ENCODE results near the gene ARRB2.
"Not testable (repeated sequence)": the region's sequence is repeated elsewhere in the genome, so short reads cannot be mapped to it uniquely, and the experiment has no call there.

Gene ARRB2

DNA sequence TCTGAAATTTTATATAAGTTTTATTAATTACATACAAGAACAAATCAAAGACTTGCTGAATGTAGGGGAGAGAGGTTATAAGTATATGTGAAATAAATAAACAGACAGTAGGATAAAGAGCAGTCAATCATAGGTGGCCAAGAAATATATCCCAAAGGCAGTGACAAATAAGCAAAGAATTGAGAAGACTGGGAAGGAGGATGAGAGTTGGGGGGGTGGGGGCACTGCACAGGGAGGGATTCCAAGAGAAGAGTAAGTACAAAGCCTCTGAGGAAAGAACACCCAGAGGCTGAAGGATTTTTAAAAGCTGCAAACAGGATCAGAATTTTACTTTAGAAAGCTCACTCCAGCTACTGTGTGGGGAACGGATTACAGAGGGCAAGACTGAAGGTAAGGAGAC lies 9.3 kb upstream of the ARRB2 start:
- DNase-seq, result no peak
- ATAC-seq, result no peak

DNA sequence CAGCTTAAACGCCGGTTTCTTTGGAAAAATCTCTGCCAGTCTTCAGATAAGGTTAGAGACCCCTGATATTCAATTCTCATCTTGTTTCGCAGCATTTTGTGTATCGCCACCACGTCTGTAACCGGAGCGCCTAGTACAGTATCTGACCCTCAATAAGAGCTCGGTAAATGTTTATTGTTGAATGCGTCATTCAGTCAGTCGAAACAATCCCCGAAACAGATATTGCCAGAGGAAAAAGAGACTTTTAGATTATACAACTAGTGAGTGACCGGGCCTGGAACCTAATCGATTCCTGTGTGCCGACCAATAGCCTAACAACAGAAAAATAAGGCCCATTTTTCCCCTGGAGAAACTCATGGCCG lies 7.1 kb upstream of the ARRB2 start:
- no peak for DNase-seq
- no peak for ATAC-seq

DNA sequence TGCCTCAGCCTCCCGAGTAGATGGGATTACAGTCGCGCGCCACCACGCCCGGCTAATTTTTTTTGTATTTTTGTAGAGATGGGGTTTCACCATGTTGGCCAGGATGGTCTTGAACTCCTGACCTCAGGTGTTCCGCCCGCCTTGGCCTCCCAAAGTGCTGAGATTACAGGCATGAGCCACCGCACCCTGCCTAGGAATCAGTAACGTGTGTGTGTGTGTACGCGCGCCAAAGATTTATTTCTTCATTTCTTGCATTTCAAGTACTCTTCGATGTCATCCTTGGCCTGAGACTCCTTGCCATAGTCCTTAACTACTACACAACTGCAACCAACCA lies 5.9 kb upstream of the ARRB2 start:
- ATAC-seq, DNase-seq: not testable (repeated sequence)

DNA sequence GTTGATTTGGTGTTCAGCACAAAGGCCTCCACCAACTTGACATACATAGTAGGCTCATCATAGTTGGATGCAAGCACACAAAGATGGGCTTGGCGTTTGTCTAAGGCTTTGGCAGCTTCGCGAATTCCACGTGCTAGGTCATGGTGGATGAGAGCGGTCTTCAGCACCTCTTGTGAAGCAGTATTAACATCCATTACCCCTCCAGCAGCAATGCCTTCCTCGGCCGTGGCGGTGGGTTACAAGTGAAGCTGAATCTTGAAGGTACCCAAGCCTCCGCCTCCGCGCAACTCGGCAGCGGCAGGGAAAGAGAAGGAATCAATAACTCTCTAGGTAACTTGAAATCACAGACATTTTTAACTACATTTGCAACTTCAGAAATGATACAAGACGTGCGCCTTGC lies 5.4 kb upstream of the ARRB2 start:
- DNase-seq, result no peak
- no peak for ATAC-seq

DNA sequence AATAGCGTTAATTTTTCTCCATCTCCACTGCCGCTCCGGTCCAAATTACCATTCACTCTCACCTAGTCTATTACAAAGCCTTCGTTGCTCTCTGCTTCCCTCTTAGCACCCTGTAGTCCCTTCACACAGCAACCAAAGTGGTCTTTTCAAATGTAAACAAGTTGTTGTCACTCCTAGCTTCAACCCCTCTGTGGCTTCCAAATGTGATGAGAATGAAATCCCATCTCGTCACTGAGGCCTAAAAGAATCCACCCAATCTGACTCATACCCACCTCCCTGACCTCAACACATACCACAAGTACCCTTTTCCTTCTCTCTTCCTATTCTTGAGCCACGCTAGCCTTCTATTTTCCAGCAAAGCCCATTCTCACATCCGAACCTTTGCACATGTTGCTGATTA lies 4.3 kb upstream of the ARRB2 start:
- no peak for DNase-seq
- ATAC-seq, result no peak

DNA sequence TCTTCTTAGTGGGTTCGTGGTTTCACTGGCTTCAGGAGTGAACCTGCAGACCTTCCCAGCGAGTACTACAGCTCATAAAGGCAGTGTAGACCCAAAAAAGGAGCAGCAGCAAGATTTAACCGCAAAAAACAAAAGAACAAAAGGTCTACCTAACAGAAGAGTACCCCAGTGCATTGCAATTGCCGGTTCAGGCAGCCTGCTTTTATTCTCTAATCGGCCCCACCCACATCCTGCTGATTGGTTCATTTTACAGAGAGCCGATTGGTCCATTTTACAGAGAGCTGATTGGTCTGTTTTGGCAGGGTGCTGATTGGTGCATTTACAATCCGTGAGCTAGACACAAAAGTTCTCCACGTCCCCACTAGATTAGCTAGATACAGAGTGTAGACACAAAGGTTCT lies 2.0 kb upstream of the ARRB2 start:
- ATAC-seq (no peak), DNase-seq (peak; percentile 65)

DNA sequence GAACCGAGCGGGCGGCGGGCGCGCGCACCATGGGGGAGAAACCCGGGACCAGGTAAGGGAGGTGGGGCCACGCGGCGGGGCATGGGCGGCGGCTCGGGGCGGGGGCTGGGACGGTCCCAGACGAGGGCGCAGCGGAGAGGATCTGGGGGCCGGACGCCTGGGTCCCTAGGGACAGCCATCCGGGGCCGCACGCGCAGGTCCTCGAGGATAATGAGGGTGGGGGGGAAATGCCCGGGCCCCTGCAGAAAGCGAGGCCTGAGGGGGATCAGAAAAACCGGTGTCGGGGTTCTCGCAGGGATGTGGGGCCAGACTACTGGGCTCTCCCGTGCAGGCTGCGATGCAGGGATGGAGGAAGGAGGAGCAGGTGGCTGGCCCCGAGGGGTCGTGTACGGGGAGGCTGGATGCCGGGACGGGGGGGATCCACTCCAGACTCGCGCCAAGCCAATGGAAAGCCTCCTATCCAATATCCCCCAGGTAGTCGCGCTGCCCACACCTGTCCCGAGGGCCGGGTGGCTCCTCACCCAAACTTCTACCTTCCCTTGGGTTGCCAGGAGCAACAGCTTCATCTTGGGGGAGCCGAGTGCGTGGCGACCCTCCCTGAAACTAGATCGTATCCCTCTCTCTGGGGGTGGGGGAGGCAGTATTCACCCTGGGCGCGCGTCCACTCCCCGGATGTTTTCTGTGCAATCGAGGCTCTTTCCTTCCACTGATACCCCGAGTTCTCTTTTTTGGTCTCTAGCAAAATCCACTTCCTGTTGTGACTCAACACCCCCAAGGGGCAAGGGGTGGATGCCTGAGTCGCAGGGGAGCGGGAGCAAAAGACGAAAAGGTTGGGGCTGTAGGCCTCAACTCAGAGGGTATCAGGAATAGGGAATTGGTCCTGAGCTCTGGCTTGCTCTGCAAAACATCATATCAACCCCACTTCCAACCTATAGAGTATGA lies 532 bp downstream of the ARRB2 start:
- no peak for ATAC-seq
- peak; percentile 60 for DNase-seq

DNA sequence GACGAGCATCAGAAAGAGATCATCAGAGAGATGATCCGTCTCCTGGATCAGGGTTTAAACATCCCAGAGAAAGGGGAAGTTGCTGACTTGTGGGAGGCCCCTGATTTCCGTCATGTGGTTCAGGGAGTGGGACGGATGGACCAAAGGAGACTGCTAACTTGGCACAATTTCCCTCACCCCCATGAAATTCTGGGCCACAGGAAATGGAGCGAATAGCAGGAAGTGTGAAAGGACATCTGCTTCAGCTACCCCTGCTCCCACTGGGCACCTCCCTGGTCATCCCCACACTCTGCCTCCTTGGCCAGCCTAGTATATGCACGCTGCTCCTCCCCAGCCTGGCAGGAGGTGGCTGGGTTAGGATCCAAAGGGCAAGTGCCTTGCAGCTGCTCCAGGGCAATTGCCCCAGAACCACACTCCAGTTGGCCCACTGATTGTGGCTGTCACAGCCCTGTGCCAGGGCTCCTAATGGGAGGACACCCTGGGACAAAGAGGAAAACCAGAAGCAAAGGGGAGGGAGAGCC lies 1.3 kb downstream of the ARRB2 start:
- DNase-seq, result no peak
- ATAC-seq, result no peak

DNA sequence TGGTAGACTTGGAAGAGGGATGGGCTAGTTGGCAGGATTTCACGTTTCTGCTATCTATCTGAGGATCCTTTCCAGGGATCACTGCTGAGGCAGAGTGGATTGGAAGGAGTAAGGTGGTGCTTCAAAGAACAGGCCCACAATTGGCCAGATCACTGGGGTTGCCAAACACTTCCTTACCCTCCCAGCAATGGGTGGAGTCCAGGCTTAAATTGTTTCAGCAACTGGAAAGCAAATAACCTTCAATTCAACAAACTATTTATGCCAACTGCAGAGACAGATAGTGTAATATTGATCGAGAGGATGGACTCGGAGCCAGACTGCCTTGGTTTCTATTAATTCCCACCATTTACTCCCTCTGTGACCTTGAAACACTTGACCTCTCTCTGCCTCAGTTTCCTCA lies 2.1 kb downstream of the ARRB2 start:
- DNase-seq (no peak), ATAC-seq (no peak)

DNA sequence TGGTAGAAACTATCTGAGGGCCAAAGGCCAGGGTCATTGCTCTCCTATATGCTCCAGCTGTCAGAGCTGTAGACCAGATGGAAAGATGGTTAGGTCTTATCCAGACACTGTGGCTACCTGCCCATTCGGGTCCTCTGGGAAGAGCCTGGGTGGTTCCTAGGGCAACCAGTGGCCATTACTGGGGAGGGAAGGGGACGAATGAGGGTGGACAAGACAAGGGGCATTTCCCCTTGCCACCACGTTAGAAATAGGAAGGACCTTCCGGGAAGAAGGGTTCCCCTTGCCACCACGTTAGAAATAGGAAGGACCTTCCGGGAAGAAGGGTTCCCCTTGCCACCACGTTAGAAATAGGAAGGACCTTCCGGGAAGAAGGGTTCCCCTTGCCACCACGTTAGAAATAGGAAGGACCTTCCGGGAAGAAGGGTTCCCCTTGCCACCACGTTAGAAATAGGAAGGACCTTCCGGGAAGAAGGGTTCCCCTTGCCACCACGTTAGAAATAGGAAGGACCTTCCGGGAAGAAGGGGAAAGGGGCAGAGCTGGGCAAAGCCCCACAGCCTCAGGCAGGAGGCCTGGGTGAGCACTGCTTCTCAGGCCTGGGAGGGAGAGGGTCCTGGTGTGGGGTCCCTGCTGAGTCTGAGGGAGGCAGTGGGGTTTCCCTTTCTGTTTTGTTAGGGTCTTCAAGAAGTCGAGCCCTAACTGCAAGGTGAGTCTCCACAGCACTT lies 4.1 kb downstream of the ARRB2 start:
- not testable (repeated sequence) for ATAC-seq, DNase-seq

DNA sequence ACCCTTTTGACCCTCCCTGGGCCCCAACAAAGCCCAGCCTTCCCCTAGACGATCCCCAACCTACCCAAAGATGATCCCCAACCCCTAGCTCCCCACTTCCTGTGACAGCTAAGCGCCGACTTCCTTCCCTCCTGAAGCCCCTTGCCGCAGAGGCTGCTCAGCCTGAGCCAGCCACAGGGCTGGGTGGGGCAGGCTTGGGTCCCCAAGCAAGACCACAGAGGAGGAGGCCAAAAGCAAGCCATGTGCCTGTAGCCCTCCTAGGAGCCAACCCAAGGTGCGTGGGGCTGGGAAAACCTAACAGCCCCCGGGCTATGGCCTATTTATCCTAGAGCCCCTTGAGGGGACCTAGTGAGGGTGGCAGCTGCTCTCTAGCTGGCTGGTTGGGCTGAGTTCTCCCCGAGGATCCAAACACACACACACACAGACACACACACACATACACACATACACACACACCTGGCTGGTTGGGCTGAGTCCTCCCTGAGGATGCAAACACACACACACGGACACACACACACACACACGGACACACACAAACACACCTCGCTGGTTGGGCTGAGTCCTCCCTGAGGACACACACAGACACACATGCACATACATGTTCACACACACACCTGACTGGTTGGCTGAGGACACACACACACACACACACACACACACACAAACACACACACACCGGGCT lies 4.8 kb downstream of the ARRB2 start:
- peak; percentile 10 for ATAC-seq
- DNase-seq, result peak; percentile 68

DNA sequence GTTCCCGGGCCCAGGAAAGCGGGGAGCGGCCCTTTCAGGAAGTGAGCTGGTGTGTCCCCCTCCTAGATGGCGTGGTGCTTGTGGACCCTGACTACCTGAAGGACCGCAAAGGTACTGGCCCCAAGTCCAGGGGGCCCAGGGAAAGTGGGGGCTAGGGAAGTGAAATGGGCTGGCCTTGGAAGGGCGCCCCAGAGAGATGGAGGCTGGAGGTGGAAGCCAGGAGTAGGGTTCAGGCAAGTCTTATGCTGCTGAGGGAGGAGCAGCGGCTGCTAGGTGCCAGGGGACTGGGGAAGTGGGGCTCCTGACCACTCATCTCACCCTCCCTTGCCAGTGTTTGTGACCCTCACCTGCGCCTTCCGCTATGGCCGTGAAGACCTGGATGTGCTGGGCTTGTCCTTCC lies 5.6 kb downstream of the ARRB2 start:
- ATAC-seq (no peak), DNase-seq (no peak)

DNA sequence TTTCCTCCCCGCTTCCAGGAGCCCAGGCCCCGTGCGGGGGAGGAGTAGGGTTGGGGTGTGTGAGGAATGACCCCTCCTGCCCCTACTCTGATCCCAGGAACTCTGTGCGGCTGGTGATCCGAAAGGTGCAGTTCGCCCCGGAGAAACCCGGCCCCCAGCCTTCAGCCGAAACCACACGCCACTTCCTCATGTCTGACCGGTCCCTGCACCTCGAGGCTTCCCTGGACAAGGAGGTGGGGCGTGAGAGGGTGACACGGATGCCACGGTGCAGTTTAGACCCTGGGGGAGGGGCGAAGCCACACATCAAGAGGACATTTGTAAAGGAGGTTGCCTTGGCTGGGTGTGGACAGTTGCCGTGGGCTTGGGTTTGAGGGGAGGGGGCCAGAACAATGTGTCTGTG lies 7.4 kb downstream of the ARRB2 start:
- no peak for DNase-seq
- ATAC-seq, result no peak

DNA sequence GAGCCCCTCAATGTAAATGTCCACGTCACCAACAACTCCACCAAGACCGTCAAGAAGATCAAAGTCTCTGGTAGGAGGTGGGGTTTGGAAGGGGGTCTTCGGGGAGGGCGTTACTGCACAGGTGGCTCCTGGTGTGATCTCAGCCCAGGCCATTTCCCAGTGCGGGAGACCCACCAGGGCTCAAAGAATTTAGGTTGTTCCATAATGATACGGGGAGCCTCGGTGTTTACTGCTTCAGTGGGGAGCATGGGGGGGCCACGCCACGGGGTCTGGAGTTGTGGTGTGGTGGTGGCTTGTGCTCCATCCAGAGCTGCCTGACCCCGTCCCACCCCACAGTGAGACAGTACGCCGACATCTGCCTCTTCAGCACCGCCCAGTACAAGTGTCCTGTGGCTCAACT lies 7.8 kb downstream of the ARRB2 start:
- DNase-seq, result no peak
- no peak for ATAC-seq

DNA sequence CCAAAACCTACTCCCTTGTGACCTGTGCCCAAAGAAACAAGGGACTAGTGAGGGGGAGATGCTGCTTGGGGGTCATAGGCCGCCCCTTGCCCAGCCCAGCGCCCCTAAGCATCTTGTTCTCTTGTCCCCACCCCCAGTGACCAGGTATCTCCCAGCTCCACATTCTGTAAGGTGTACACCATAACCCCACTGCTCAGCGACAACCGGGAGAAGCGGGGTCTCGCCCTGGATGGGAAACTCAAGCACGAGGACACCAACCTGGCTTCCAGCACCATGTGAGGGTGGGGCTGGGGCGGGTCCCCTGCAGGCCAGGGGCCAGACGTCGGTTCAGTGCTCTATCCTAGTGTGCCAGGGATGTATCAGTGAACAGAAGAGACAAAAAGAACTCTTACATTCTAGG lies 8.7 kb downstream of the ARRB2 start:
- ATAC-seq (no peak), DNase-seq (no peak)

DNA sequence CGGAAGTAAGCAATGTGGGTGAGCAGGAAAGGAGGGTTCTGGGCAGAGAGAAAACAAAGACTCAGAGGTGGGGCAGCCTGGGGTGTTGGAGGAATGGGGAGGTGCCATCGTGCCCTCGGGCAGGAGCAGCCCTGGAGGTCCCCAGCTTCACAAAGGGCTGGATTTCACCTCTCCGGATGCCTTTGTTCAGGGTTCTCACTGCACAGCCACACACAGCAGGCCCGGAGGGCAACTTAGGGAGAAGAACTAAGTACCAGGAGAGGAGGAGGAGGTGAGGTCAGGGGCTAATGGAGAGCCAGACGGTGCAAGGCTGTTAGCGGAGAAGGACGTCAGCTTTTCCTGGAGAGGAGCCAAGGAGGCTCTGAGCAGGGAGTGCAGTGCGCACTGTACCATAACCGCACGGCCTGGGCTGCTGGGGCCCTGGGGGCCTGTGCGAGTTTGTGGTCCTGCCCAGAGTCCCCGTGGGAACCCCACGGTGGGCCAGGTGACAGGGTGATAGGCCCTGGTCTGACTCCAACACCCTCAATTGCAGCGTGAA lies 9.3 kb downstream of the ARRB2 start:
- ATAC-seq (no peak), DNase-seq (no peak)

DNA sequence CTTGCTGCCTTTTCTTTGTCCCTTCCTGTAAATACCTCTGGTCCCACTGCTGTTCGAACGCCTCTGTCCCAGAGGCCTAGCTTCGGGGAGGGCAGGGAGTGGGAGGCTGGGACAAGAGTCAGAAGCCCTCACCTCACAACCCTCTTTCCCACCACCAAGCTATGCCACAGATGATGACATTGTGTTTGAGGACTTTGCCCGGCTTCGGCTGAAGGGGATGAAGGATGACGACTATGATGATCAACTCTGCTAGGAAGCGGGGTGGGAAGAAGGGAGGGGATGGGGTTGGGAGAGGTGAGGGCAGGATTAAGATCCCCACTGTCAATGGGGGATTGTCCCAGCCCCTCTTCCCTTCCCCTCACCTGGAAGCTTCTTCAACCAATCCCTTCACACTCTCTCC lies 10.4 kb downstream of the ARRB2 start:
- no peak for DNase-seq

DNA sequence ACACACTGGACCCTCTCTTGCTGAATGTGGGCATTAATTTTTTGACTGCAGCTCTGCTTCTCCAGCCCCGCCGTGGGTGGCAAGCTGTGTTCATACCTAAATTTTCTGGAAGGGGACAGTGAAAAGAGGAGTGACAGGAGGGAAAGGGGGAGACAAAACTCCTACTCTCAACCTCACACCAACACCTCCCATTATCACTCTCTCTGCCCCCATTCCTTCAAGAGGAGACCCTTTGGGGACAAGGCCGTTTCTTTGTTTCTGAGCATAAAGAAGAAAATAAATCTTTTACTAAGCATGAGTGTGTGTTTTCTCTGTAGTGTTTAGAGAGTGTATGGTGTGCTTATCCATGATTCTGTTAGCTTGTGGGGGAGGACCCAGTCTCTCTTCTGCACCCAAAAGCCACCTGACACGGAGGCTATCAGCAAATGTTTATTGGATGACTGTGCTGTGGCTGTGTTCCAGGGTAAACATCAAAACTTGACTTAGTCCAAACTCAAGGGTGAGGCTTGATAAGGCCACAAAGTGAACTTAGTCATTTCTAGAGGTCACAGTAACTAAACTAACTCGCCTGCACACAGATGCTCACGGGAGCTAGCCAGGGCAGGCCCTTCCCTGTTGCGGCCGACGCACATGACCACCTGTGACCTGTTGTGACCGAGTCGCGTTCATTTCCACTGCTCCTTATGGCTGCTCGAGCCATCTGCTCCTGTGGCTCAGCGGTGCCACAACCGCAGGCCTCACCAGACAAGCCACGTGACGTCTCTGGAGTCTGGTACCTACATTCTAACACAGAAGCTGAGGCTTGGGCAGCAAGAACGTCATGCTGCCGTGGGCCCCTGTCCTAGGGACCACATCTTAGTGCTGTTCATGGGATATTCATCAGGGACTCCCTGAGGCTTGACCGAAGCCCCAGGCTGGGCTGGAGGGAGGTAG lies 11.0 kb downstream of the ARRB2 start:
- DNase-seq (no peak), ATAC-seq (peak; percentile 41)

More for the DNA sequence above, 10.4 kb downstream of the ARRB2 start:
- ATAC-seq, result no peak

DNA sequence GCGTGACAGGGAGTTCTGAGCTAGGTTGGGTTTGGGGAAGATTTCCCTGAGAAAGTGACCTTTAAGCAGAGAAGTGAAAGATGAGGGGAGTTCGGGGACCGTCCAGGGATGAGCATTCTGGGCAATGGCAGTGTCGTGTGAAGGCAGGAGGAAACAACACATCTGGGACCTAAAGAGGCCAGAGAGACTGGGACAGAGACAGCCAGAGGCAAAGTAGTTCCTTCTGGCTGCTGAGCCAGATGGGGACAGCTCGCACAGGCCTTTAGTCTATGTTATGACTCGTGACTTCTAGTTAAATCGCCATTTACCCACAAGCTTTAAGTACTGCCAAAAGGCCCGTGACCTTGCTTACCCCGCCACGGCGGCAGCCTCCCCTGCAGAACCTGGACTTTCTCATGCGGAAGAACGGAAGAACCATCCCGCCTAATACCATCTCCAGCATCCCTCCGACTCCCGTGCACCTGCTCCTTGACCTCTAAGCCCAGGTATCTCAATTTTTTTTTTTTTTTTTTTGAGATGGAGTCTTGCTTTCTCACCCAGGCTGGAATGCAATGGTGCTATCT lies 12.3 kb downstream of the ARRB2 start:
- no peak for ATAC-seq
- no peak for DNase-seq

DNA sequence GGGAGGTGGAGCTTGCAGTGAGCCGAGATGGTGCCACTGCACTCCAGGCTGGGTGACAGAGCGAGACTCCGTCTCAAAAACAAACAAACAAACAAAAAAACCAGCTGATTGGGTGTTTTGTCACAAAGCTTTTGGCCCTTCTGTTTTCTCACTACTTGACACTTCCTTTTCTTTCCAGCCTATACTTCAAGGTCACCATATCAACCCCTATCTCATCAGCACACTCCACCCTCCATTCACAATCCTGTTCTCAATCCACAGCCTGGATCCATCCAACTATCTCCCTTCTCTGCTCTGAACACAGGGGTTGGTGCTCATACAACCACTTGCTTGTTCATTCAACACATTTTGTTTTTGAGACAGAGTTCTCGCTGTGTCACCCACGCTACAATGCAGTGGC lies 14.2 kb downstream of the ARRB2 start:
- ATAC-seq, result no peak
- no peak for DNase-seq

DNA sequence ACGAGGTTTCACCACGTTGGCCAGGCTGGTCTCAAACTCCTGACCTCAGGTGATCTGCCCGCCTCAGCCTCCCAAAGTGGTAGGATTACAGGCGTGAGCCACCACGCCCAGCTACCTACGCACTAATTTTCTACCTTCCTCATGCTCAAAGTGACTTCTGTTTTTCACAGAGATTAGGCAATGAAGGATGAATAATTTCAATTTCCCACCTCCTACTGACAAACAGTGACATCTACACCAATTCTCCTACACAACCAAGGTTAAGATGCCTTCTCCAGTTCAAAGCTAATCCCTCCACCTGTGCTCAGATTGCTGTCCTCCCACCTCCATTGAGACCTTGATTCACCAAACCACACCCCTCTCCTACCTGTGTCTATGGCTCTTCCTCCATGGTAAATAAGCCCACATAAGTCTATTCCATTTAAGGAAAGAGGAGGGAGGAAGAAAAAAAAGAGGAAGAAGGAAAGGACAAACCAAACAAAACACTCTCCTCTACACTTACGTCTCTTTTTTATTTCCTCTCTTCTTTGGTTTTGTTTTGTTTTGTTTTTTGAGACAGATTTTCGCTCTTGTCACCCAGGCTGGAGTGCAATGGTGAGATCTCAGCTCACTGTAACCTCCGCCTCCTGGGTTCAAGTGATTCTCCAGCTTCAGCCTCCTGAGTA lies 15.3 kb downstream of the ARRB2 start:
- no peak for ATAC-seq
- no peak for DNase-seq

Data from stimulated activated naive CD8-positive, alpha-beta T cell treated with anti-CD3 and anti-CD28 coated beads, Interleukin-15, Interleukin-2, amounts not matched to agents 100 U/mL and 50 U/mL, for 24 hours (primary cell).